GM13976 (cell line): ENCODE data around the gene EHD4.

Source experiments
- DNase-seq: peaks from one replicate; pipeline ENCODE4 v3.0.0; 2012; ENCODE audit warnings: low spot score
- in situ Hi-C: fragments of 300-500 bp; cut with MboI; formaldehyde crosslinking; loops from one replicate; pipeline ENCODE4 v1.12.0; 2022; ENCODE audit warnings: low sequenced_read_pairs, mixed read lengths, inconsistent platforms; ENCODE audit not compliant: unreplicated experiment
- TF ChIP-seq, protein P1 (sequence below): IDR thresholded peaks from 2 replicates; pipeline ENCODE4 v1.5.1; 2012; ENCODE audit warnings: borderline replicate concordance, mild to moderate bottlenecking; ENCODE audit not compliant: insufficient read depth; ENCODE audit errors: extremely low read depth, missing control alignments, control extremely low read depth

EHD4 gene

DNA sequence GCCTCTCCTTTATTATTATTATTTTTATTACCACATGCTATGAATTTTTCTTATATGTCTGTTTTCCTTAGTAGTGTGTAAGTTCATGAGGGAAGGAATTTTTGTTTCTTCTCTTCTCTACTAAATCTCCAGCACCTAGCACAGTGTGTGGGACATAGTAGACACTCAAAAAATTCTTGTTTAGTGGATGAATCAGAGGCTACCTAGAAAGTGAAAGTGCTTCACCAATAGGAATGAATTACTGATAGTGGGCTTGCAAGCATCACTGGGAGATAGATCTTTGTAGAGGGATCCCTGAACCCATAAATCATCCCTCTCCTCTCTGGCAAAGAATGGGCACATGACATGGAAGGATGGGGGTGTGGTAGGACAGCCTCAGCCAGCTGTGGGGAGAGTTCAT is 87.0 kb downstream of the EHD4 start:
- no peak for DNase-seq
- in situ Hi-C loops, result no loop called here
- TF ChIP-seq, protein P1, sequence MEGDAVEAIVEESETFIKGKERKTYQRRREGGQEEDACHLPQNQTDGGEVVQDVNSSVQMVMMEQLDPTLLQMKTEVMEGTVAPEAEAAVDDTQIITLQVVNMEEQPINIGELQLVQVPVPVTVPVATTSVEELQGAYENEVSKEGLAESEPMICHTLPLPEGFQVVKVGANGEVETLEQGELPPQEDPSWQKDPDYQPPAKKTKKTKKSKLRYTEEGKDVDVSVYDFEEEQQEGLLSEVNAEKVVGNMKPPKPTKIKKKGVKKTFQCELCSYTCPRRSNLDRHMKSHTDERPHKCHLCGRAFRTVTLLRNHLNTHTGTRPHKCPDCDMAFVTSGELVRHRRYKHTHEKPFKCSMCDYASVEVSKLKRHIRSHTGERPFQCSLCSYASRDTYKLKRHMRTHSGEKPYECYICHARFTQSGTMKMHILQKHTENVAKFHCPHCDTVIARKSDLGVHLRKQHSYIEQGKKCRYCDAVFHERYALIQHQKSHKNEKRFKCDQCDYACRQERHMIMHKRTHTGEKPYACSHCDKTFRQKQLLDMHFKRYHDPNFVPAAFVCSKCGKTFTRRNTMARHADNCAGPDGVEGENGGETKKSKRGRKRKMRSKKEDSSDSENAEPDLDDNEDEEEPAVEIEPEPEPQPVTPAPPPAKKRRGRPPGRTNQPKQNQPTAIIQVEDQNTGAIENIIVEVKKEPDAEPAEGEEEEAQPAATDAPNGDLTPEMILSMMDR, result no peak

DNA sequence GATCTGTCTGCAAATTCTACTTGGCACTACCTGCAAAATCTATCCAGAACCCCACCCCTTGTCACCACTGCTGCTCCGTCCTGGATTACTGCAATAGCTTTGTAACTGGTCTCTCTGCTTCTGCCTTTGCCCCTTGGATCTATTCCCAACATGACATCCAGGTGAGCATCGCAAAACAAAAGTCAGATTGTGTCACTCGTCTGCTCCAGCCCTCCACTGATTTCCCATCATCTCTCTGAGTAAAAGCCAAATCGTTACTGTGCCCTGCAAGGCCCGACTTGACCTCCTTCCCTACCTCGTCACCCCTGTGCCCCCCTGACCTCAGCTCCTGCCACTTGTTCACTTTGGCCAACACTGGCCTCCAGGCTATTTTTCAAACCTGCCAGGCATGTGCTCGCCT is 87.9 kb downstream of the EHD4 start:
- in situ Hi-C loops, result no loop called here
- DNase-seq, result no peak
- TF ChIP-seq, protein P1, result no peak

DNA sequence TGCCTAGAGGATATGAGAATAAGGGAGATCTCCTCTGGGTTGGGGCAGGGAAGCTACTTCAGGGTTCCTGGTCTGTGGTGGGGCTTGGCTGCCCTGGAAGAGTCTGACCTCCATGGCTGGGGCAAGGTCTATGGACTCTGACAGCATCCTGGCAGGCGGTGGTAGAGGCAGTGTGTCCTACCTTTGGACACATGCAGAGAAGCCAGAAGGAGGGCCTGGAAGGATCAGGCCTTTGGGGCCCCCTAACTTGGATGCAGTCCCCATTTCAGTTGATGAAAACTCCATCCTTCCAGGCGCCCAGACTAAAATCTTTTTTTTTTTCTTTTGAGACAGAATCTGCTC is 88.9 kb downstream of the EHD4 start:
- in situ Hi-C loops, result no loop called here
- DNase-seq, result no peak
- TF ChIP-seq, protein P1, result no peak

DNA sequence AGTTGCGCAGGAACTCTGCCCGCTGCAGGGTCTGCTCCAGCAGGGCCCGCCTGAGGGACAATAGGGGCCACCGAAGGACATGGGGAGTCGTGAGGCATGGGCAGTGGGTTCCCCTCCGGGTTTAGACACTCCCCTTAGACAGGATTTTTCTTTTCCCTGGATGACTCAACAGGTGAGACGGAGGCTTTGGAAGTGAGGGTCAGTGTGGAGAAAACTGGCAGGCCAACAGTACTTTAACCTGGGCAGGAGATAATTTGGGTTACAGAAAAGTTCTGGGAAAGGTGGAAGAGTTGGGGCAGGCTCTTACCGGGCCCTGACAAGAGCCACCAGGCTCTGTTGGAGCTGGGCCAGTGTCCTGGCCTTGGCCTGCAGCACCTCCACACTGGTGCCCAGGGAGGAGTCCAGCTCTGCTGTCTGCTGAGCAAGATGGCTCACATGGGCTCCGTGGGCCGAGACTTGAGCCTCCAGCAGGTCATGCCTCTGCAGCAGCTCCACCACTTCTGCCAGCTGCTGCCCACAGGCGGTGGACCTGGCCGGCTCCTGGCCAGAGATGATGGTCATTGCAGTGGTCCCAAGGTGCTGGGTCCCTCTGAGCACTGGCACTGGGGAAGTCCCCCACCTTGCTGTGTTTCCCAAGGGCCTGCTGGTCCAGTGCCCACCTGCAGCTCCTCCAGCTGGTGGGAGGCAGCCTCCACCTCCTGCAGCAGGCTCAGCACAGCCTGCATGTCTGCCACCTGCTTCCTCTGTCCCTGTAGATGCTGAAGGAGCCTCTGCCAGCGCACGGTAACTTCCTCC is 89.5 kb downstream of the EHD4 start:
- DNase-seq, result no peak
- in situ Hi-C loops, result no loop called here
- TF ChIP-seq, protein P1, result no peak

DNA sequence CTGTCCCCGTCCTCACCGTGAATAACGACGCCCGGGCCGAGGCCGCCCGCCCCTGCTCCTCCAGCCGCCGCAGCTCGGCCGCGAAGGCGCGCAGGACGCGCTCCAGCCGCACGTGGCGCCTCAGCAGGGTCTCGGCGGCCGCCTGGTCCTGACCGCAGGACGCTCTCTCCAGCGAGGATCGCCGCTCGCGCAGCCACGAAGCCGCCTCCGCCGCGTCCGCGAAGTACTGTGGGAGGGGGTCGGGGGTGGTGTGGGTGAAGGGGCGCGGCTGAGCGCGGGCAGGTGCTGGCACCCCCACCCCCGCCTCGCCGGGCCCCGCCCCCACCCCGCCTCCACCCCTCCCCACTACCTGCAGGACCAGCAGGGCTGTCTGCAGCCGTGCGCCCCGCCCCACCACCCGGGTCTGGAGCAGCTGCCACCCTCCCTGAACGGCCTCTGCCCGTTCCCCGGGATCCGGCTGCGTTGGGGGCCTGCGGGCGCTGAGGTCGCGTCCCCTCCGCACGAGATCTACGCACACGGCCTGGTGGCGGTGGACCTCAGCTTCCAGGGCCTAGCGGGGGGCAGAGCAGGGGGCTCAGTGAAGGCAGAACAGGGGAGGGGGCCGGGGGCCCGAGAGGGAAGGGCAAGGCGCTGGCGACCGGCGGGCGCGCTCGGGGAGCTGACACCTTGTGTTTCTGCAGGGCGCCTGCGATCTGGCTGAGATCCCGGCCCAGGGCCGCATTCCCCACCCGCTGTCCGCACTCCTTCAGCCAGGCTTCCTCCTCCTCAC is 90.3 kb downstream of the EHD4 start:
- in situ Hi-C loops, result no loop called here
- TF ChIP-seq, protein P1, result no peak
- DNase-seq, result no peak

DNA sequence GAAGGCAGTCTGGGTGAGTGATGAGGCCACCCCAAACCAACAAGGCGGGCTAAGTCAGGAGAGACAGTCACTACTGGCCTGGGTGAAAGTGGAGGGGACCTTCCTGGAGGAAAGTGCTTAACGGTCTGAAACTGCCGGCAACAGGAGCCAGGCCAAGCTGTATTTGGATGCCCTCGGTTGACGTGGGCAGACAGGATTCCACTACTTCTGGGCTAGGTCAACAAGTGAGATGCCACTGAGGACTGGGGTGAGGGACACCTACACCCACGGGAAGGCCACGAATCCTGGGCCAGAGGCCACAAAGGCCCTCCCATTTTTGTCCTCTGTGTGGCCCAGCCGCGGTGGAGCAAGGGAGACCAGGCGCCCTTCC is 90.8 kb downstream of the EHD4 start:
- TF ChIP-seq, protein P1, result no peak
- no peak for DNase-seq
- in situ Hi-C loops, result no loop called here
